Fibroblast of the conjunctiva (primary cell): ENCODE data around the gene CCDC137.
"Not testable (repeated sequence)": the region's sequence is repeated elsewhere in the genome, so short reads cannot be mapped to it uniquely, and the experiment has no call there.

Experiments used
- DNase-seq: peaks from one replicate; pipeline ENCODE4 v3.0.0-alpha.2; 2010; ENCODE audit warnings: low read depth

The CCDC137 gene, protein sequence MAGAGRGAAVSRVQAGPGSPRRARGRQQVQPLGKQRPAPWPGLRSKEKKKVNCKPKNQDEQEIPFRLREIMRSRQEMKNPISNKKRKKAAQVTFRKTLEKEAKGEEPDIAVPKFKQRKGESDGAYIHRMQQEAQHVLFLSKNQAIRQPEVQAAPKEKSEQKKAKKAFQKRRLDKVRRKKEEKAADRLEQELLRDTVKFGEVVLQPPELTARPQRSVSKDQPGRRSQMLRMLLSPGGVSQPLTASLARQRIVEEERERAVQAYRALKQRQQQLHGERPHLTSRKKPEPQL

GRCh38 chr17:81666342-81667191 is at the start of gene CCDC137, which contains the start of gene OXLD1:
CCDC137 (plus strand) TSS chr17:81666737; CDS start chr17:81666767, 30 bp downstream.
OXLD1 (minus strand) TSS chr17:81666605; CDS start chr17:81666577, 28 bp downstream.
- peak; percentile 92 for DNase-seq

GRCh38 chr17:81616877-81617276 is 49.7 kb upstream of the CCDC137 start:
- no peak for DNase-seq

- DNase-seq, result not testable (repeated sequence)
These were observed 48.2 kb upstream of the CCDC137 start for GRCh38 chr17:81618307-81618706.

DNA sequence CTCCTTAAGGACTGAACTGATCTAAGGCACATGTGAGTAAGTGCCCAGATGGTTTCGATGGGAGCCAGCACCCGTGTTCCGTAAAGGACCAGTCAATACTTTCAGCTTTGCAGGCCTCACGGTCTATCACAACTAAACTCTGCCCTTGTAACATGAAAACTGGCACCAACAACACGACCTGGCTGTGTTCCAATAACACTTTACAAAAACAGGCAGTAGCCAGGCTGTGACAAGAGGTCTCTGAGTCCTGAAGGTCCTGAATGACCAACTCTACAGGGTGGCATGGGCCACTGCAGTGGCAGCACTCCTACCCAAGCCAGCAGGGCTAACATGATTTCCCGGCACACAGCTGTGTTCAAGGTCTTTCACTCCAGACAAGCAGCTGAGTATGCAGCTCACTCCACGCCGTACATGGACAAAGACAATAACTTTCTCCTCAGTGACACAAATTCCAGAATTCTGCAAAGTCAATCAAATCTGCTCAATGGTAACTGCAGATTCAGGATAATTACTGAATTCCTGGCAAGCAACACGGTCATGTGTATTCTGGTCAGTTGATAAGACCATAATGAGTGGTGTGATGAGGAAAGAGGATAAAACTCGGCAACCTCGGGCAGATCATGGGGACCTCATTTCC is 44.9 kb upstream of the CCDC137 start:
- no peak for DNase-seq

- no peak for DNase-seq
These were observed 36.3 kb upstream of the CCDC137 start for GRCh38 chr17:81630274-81630673.

DNA sequence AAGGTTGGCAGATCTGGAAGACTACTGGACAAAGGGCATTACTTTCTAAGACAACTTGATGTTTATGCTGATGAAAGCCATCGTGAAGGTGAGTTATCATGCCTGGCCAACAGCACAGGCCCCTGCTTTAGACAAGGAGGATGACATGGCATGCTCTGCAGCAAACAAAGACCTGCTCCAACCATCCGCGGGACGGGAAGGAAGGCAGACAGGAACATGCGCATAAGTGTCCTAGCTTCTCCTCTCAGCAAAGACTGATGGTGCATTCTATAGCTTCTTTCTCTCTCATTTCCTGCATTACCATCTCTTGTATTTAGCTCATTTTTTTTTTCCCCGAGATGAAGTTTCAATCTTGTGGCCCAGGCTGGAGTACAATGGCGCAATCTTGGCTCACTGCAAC is 35.1 kb upstream of the CCDC137 start:
- no peak for DNase-seq

- no peak for DNase-seq
These were observed 31.1 kb upstream of the CCDC137 start for GRCh38 chr17:81635431-81635830.

DNA sequence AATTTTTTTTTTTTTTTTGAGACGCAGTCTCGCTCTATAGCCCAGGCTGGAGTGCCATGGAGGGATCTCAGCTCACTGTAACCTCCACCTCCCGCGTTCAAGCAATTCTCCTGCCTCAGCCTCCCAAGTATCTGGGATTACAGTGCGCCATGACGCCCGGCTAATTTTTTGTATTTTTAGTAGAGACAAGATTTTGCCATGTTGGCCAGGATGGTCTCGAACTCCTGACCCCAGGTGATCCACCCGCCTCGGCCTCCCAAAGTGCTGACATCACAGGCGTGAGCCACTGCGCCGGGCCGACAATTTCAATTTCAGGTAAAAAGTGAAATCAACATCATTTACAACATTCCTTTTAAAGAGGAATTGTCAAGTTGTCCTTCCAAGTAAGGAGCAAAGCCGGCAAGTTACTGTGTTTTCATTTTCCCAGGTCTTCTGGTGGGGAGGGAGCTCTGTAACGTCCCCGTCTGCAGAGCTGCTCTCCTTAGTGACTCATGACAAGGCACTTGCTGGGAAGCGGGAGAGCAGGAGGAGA is 30.5 kb upstream of the CCDC137 start:
- DNase-seq, result no peak

- peak; percentile 67 for DNase-seq
These were observed 29.8 kb upstream of the CCDC137 start, which contains the start of the genes NPLOC4 and TSPAN10 for GRCh38 chr17:81636505-81637288. NPLOC4 (minus strand) TSS chr17:81637112; CDS start chr17:81636930, 182 bp downstream. TSPAN10 (plus strand) TSS chr17:81637196; CDS start chr17:81642413, 5,217 bp downstream.

DNA sequence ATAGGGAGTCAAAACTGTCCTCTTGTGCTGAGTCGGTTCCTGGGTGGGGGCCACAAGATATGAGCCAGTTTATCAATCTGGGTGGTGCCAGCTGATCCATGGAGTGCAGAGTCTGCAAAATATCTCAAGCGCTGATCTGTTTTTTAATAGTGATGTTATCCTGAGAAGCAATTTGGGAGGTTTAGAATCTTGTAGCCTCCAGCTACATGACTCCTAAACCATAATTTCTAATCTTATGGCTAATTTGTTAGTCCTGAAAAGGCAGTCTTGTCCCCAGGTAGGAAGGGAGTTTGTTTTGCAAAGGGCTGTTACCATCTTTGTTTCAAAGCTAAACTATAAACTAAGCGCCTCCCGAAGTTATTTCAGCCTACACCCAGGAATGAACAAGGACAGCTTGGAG is 27.9 kb upstream of the CCDC137 start:
- no peak for DNase-seq

- no peak for DNase-seq
These were observed 26.5 kb upstream of the CCDC137 start for GRCh38 chr17:81640011-81640410.

- DNase-seq, result no peak
These were observed 24.6 kb upstream of the CCDC137 start for GRCh38 chr17:81641825-81642489.

DNA sequence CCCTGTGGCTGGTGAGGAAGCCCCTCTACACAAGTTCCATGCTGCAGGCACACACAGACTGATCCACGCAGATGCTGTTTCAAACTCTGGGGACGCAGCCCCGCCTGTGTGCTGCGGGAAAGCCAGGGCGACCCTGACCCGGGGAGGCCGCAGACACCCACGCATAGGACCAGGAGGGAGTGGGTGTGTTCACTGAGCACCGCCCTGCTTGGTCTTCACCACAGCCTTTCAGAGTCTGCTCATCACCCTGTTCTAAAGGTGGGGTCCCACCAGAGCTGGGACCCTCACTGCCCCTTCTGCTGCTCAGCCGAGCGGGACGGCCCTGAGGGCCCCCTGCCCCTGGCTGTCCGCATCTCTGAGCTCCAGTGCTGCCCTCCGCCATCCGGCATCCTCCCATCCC is 22.0 kb upstream of the CCDC137 start:
- no peak for DNase-seq

DNA sequence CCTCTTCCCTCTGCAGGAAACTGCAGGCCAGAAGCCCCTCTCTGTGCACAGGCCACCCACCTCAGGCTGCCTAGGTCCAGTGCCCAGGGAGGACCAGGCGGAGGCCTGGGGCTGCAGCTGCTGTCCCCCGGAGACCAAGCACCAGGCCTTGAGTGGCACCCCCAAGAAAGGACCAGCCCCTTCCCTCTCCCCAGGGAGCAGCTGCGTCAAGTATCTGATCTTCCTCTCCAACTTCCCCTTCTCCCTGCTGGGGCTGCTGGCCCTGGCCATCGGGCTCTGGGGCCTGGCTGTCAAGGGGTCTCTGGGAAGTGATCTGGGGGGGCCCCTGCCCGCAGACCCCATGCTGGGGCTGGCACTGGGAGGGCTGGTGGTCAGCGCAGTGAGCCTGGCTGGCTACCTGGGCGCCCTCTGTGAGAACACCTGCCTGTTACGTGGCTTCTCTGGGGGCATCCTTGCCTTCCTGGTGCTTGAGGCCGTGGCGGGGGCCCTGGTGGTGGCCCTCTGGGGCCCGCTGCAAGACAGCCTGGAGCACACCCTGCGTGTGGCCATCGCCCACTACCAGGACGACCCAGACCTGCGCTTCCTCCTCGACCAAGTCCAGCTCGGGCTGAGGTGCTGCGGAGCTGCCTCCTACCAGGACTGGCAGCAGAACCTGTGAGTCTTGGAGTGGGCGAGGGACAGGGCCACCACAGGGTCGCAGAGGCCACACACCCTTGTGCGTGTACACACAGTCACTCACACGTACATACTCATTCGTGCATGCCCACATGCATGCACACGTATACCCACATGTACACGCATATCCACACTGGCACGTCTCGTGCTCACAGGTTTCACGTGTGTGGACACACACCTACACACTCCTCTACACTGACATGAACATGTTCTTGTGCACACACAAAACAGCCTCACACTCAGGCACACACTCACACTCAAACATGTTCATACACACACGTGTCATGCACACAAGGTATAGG is 21.3 kb upstream of the CCDC137 start:
- DNase-seq, result no peak

- no peak for DNase-seq
These were observed 19.5 kb upstream of the CCDC137 start for GRCh38 chr17:81646869-81647600.

GRCh38 chr17:81647640-81648012 is 18.9 kb upstream of the CCDC137 start:
- DNase-seq, result no peak

GRCh38 chr17:81648013-81648706 is 18.4 kb upstream of the CCDC137 start:
- DNase-seq, result no peak

DNA sequence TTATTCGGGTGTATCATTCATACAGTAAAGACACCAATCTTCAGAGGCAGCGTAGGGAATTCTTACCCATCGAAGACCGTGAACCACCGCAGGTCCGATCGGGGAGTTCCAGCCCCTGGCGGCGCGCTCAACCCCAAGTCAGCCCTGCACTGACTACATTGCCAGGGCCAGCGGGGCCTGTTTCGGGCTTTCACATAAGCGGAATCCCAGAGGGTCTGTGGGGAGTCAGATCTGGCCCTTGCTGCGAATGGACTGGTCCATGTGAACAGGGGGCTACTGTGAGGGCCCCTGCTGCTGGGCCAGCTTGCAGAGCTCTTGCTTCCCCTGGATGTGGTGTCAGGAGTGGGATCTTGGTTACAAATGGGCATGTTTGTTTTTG is 17.8 kb upstream of the CCDC137 start:
- no peak for DNase-seq
